ENCODE data around the gene ADAMTS4.

The ADAMTS4 gene

DNA sequence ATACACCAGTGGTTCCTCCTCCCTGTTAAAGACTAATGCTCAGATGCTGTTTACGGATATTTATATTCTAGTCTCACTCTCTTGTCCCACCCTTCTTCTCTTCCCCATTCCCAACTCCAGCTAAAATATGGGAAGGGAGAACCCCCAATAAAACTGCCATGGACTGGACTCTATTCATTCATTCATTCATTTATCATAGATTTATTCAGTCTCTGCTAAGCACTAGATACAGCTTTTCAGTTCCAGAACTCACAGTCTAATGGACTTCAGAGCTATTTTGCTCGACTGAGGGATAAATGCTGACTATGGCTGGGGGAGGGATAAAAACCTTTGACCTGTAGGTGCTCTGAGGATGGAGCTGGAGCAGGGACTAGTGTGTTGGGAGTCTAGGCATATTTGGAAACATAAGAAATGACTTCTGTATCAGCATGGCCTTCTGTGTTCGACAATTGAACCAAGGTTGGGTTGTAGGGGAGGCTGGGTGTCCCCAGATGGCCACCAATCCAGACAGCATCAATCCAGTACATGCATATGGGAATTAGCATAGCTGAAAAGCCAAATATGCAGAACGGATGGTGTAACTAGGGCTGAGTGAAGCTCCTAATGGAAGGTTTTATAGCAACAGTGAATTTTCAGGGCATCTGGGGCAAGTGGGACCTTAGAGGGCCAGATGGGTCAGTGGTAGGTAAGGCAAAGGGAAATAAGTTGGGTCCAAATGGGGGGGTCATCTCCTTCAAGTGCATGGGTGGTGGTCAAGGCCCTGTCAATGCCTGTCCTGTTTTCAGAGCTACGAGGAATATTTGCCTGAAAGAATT, 20.4 kb upstream of the ADAMTS4 start:
- DNase-seq (ENCODE audit: low read depth): no peak

DNA sequence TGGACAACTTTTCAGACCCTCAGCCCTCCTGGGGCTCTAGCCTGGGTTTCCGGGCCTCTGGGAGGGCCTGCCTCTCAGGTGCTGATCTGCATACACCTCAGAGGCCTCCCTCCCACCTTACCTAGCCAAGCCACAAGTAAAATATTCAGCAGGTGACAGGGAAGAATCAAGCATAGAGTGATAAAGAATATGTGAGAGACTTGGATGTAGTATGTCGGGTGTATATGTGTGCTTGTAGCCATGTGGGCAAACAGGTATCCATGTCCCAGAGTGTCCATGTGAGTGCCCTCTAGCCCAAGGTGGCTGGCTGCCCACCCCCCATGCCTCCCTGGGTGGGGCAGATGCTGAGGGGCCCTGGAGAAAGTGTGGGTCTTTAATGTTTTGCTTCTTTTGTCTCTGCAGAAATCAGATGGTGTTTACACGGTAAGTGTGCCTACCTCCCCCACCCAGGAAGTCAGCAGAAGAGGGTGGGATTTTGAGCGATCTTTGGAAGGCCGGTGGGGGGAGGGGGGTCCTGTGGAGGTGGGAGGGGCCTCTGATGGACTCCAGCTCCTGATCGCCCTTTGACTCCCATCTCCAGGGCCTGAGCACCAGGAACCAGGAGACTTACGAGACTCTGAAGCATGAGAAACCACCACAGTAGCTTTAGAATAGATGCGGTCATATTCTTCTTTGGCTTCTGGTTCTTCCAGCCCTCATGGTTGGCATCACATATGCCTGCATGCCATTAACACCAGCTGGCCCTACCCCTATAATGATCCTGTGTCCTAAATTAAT, 19.6 kb upstream of the ADAMTS4 start:
- DNase-seq (ENCODE audit: low read depth): no peak

DNA sequence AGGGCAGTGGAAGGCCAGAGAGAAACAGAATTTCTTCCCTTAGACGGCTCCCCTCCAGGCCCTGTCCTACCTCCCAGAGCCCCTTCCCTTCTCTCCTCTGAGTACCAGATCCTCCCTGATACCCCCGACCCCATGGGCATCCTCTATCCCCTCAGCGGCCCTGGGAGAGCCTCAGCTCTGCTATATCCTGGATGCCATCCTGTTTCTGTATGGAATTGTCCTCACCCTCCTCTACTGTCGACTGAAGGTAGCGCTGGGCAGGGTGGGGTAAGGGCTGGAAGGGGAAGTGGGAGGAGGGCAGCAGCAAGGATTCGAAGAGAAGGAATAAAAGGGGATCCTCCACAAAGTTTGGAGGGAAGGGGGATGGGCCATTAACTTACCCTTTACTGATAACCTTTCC, 19.0 kb upstream of the ADAMTS4 start:
- DNase-seq (ENCODE audit: low read depth): no peak

DNA sequence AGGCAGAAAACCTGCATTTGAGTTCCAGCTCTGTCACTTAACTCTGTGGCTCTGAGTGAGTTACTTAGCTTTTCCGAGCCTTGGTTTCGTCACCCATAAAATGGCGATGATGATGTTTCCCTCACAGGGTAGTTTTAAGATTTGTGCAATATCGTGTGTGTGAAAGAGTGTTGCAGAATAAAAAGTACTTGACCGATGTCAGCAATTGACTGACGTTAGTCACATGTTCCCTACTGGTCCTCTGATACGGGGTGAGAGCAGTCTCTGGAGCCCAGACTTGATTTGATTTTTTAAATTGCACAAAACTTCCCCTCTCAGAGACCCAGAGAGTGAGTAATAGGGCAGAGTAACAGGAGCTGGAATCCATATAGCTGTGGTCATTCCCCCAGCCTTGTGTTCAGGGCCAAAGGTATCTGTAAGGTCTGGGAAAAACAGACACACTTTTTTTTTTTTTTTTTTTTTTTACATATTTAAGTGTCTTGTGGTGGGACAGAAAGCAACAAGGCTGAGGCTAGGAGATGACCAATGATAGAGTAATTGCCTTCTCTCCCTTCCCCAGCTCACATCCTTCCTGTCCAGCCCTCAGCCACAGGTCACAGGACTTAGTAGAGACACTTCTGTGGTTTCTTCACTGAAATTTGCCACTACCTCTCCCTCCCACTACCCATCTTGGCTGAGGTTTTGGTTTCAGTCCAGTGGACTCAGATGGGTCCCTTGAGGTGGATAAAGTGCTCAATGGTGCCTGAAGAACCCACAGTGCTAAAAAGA, 18.3 kb upstream of the ADAMTS4 start:
- no peak for DNase-seq (ENCODE audit: low read depth)

DNA sequence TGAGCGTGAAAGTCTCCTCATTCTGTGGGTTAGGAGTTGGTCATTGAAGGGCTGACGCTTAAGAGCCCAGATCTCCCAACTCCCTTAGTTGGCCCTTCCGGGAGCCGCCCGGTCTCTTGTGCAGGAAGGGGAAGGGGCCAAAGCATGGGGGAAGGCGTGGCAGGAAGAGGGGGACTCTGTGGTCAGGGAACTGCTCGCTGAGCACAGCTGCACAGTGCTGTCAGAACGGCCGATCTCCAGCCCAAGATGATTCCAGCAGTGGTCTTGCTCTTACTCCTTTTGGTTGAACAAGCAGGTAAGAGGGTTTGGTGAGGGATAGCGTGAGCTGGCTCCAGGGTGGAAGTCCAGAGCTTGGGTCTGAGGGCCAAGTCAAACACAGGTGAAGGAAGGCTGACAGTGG, 16.2 kb upstream of the ADAMTS4 start, which contains the start of gene FCER1G:
Gene FCER1G, plus strand, starts transcription at position 220 of the 400 bp plus-strand sequence. Its CDS starts 27 bp downstream, at position 247.
- DNase-seq (ENCODE audit: low read depth): no peak

DNA sequence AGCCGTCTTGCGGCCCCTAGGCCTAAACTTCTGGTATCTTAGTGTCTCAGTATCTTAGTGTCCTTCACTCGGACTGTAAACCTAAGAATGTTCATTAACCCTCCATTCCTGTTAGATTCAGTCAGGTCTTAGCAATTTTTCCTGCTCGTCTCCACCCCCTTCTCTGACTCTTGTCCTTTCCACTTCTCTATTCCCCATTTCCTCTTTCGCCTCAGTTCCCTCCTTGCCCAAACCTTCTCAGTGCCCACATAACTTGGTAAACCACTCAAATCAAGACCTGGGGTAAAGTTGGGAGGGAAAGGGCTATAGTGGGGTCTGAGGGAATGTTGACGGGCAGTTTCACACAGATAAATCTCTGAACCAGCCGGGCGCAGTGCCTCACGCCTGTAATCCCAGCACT, 15.5 kb upstream of the ADAMTS4 start:
- no peak for DNase-seq (ENCODE audit: low read depth)

DNA sequence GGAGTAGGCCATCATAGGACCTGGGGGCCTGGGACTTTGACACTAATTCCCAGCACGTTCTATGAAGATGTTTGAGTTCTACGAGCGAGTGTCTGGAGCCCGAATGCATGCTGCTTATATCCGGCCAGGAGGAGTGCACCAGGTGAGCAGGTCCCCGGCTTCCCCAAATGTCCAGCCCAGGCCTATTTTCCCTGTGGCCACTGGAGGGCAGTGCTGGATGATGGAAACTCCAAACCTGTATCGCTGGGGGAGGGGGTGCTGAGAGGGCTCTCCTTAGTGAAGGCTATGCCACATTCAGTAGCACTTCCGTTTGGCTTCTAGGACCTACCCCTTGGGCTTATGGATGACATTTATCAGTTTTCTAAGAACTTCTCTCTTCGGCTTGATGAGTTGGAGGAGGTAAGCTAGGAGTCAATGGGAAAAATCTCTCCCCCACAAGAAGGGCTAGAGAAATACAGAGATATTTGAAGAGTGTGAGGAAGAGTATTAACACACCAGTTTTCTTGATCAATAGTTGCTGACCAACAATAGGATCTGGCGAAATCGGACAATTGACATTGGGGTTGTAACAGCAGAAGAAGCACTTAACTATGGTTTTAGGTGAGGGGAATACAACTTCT, 11.0 kb upstream of the ADAMTS4 start:
- DNase-seq (ENCODE audit: low read depth): no peak

DNA sequence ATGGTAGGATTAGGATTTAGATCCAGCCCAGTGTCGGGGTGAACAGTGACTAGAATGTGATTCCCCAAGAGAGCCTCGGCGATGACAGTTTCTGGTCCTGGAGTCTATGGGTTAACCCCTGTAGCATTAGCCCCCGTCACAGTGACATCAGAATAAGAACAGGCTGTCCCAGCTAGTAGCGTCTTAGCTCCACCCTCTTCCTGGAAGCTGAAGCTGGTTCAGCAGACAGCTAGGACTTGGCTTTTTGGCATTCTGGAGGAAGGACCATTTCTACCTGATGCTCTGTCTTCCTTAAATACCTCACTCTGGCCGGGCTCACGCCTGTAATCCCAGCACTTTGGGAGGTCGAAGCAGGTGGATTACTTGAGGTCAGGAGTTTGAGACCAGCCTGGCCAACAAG, 8.3 kb upstream of the ADAMTS4 start:
- DNase-seq (ENCODE audit: low read depth): no peak

DNA sequence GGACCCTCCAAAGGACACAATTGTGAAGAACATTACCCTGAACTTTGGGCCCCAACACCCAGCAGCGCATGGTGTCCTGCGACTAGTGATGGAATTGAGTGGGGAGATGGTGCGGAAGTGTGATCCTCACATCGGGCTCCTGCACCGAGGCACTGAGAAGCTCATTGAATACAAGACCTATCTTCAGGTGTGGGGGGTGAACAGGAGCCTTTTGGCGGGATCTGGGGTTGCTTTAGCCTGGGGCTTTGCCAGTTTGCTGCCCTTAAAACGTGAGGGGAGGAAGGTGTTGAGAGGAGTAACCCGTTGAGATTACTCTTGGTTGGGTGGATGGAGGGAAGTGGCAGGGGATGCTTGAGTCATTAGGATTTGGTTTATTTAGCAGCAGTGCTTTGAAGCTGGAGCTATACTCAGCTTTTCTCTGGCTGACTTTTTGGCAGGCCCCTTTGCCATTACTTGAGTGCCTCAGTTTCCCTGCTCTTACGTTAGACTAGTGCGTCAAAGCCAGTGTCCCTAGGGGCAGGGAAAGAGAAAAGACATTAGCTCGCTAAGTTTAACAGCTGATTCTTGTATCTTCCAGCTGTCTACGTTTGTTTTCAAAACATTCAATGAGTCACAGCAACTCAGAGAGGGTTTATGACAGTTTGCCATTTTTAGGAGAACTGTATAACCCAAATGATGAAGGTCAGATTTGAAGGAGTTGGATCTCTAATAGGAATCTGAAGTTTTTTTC, 7.7 kb upstream of the ADAMTS4 start:
- DNase-seq (ENCODE audit: low read depth): no peak

DNA sequence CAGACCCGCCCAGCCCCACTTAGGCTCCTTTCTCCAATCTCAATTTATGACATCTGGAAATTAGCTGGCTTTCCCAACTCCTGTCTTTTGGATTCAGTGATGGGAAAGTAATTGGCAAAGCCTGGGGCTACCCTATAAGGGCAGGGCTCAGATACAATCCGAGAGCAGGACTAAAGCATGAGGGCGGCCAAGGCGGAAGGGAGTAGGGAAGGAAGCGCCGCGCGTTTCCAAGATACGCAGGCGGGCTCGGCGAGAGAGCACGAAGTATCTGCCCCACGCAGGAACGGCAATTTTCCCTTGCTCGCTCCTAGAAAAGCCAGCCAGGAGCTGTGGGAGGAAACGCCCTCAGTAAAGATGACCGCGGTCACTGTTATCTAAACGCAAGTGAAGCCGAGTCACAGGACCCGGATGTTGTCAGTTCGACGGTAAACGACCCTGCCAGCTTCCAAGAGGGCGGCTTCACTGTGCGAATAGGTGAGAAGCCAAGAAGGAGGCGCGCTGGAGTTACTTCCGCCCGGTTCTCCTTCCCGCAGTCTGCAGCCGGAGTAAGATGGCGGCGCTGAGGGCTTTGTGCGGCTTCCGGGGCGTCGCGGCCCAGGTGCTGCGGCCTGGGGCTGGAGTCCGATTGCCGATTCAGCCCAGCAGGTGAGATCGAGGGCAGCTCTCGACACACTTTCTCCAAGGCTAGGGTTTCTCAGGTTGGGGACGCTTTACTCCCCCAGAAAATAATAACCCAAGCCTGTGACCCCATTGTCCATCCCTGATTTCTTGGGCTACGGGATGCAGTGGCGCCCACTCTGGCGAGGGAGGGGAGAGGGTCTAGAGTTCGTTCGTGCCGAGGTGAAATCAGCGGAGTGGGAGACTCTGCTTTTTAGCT, 3.2 kb upstream of the ADAMTS4 start, which contains the start of gene NDUFS2:
Gene NDUFS2, plus strand, starts transcription at position 532 of the 877 bp plus-strand sequence. Its CDS starts 19 bp downstream, at position 551.
- DNase-seq (ENCODE audit: low read depth): peak; percentile 90

DNA sequence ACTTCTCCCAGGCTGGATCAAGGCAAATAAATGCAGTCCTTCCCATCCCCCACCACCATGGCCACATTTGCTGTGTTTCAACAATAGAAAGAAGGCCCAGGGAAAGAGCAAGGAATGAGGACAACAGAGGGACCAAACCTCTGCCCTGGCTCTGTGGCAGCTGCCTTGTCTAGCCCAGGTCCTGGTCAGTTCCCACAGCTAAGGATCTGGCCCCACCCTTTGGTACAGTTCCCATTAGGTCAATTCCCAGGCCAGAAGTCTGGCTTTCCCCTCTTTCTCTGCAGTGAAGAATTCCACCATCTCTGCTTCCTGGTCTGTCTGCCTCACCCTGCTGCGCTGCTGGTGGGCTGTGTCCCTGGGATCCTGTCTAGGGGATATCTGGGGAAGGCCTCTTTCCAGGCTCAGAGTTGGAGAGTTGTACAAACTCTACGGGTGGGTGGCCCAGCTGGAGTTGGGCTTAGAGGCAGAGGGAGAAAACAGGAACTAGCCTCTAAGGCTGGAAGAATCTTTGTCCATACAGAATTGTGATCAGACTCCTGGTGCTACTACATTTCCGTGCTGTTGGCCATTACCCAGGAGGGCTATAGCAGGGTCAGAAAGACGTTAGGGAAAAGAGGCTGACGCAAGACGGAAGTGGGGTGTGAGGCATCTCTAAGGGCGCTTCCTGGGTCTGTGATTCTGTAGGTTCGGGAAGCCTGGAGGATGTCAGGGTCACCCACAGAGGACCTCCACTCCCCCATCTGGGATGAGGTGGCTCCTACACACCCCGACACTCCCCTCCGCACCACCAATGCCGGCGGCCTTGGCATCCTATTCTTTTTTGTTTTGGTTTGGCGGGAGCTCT, 2.4 kb upstream of the ADAMTS4 start:
- DNase-seq (ENCODE audit: low read depth): no peak

DNA sequence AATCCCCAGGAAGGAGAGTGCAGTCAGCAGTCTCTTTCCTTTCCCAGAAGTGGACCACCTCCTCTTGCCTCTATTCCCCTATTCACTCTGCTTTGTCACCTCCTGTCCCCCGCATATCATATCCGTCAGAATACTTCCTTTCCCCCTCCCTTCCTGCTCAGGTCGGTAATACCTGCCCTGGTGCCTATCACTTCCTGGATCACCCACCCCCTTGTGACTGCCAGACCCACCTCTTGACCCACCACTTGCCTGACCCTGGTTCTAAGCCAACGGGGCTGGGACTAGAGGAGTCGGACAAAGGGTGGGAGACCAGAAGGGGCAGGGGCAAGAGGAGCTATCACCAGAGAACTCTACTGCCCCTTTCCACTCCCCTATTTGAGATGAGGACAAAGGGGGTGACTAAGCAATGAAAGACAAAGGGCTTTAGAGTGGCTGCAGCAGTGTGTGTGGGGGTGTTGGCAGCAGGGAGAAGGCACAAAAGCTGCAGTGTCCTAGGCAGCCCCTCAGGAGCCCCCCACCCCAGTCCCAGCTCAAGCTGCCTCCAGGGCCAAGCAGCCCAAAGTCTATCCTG, 1.7 kb upstream of the ADAMTS4 start:
- DNase-seq (ENCODE audit: low read depth): no peak

DNA sequence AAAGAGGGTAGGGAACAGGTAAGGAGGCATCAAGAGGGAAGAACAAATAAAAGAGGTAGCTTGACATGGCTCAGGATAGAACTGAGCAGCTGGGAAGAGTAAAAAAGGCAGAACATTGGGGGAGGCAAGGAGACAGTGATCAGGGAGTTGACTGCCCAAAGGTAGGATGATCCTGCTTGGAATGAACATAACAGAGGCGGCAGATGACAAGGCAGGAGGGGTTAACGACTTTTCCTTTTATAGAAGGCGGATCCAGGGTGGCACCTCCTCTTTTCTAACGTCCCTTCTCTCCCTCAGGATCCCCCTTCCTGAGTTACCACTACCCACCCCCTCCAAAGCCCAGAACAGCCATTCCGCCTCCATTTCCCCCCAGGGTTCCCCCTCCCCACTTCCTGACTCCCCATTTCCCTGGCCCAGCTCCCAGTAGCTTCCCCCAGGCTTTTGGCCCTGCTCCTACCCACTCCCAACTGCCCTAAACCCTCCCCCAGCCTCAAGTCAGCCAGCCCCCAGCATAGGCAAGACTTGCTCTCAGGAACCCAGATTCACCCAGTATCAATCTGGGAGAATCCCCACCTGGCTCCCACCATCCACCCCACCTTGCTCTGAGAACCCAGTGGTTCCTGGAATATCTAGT, 769 bp upstream of the ADAMTS4 start:
- no peak for DNase-seq (ENCODE audit: low read depth)

DNA sequence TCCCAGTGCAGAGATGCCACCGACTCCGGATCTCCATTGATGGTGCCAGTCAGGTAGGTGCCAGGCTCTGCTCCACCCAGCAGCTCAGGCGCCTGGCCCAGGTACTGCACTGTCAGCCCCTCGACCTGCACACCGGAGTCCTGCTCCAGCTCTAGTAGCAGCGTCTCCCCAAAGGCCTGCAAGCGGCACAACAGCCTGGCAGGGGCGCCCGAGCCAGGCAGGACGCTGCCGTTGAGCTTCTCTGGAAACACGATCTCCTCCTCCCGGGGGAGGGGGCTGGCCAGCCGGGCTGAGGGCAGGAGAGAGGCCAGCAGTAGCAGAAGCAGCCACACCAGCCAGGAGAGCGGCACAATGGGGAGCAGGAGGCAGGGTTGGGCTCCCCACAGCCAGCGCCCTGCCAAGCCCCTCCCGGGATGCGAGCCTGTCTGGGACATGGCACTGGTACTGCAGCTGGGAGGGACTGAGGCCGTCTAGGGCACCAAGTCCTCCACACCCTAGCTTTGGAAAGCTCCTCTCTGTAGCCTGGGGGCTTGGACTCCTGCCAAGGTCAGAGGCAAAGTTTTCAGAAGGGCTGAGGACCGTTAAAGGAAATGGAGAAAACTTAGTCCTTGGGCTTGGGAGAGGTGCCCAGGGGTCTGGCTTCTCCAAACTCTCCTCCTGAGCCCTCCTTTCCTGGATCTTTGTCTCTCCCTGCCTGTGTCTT, 509 bp downstream of the ADAMTS4 start:
- no peak for DNase-seq (ENCODE audit: low read depth)

DNA sequence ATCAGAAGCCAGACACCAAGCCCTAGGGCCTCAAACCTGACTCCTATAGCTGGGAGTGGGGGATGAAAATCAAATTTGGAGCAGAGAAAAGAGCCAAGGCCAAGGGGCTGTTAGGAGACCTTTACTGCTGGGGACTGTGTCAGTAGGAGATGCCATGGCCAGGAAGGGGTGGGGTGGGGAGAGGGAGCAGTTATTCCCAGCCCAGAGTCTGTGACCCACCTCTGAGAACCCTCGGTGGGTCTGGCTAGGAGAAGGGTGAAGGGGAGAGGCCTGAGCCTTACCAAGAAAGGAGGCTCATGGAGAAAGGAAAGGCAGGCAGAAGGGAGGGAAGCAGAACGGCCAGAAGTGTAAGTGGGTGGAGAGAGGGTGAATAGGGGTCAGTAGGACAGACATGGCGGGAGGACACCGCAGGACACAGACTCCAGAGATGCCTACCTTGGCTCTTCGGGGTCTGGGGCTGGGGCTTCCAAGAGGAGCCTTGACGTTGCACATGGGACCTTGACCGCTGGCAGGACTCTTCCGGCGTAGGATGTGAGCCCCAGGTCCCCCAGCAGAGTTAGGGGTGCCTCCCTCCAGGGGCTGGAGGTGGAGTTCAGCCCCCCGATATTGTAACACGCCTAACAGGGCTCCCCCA, 1.2 kb downstream of the ADAMTS4 start:
- DNase-seq (ENCODE audit: low read depth): no peak

DNA sequence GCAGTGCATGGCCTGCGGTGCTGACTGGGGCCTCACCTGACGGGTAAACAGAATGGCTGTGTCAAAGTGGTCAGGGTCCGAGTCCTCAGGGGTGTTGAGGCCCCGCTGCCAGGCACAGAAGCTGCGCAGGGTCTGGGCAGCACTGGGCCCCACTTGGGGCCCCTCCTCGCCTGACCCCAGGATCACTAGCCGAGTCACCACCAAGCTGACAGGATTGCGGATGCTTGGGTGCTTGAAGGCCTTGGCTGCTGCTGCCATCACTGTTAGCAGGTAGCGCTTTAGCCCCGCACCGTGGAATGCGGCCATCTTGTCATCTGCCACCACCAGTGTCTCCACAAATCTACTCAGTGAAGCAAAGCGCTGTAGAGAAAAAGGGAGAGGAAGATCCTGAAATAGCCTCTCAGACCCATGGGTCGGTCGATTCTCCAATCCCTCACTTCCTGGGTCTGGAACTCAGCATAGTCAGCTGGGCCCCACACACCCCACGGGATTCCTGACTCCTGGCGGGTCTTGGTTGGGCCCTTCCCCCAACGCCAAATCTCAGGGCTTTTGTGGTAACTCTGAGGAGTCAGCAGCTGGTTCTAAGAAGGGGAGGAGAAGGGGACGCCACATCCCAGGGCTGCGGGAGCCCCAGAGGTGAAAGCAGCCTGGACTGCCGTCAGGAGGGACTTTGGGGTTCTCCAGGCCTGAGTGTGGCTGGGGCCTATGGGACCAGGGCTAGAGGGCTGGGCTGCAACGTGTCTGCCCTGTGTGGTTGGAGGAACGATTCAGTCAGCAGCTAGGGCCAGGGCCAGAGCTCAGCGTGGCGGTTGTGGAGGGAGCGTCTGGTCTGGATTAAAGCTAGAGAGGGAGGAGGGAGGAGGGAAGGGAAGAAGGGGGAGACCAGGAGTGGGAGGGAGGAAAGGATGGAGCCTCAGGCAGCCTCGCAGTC, 2.1 kb downstream of the ADAMTS4 start:
- DNase-seq (ENCODE audit: low read depth): no peak

All from stimulated activated CD8-positive, alpha-beta memory T cell treated with anti-CD3 and anti-CD28 coated beads, Interleukin-7, amount 100 ng/mL, for 24 hours (primary cell).